Fibroblast of lung (primary cell): ENCODE data around the gene GRIK4.

Source experiments
- CTCF ChIP-seq, 2 donors: IDR thresholded peaks in 1 of 2; conservative IDR thresholded peaks in 1 of 2; 1 replicate in 1 of 2; 2 replicates in 1 of 2; pipeline ENCODE4 v1.5.1; 2011 to 2012; ENCODE audit warnings: low read length in 2 of 2, control low read depth in 1 of 2, inconsistent platforms in 1 of 2, low read depth in 1 of 2, mild to moderate bottlenecking in 1 of 2
- EZH2 ChIP-seq: IDR thresholded peaks from 2 replicates; pipeline ENCODE4 v1.5.1; 2012; ENCODE audit warnings: low read length, control low read depth, mild to moderate bottlenecking; ENCODE audit errors: missing control alignments

- no peak for TF ChIP-seq CTCF (conservative IDR thresholded peaks at IDR 0.05 in 1 of 2, IDR thresholded peaks at IDR 0.05 in 1 of 2; ENCODE audit: low read depth in 1 of 2, low read length in 2 of 2)
- TF ChIP-seq EZH2: no peak
Measured at GRCh38 chr11:120919566-120919965, 408.0 kb downstream of the GRIK4 start.
